Endothelial cell of umbilical vein (primary cell): Measurements from ENCODE around the gene SAMD7. TPM values are rescaled to one million over a fixed set of nuclear protein-coding genes. Genes with fewer than 3 reads are reported as not detected.

Experiments used
- BruUV-seq: library from RNA; stranded (reverse); fragments of 400-500 nt; replicated peaks from 2 replicates; lab custom pipeline; 2021; lab: Mats Ljungman, UMichigan
- CTCF ChIA-PET: fragments of 300-600, 350-600 bp; sonication (Branson Sonifier 250); formaldehyde crosslinking; loops from one replicate; lab custom pipeline; 2021; ENCODE audit warnings: antibody characterized with exemption, inconsistent platforms; lab: Charles Lee
- POLR2A ChIA-PET: fragments of 300-600, 350-600 bp; sonication (Branson Sonifier 250); formaldehyde crosslinking; loops from one replicate; lab custom pipeline; 2021; ENCODE audit warnings: antibody characterized with exemption, inconsistent platforms; lab: Charles Lee
- DNase-seq: peaks from one replicate; pipeline ENCODE4 v3.0.0-alpha.2; 2011; ENCODE audit warnings: low read depth, low spot score
- FAIRE-seq: peaks from 2 replicates; lab custom pipeline; 2011; peaks lifted over from hg19 to GRCh38; lab: Jason Lieb, UNC
- H2AFZ ChIP-seq: 2 replicates; pipeline ENCODE4 v1.6.0; 2012; ENCODE audit warnings: low read depth, low read length, control low read depth, inconsistent platforms
- H3K27ac ChIP-seq: 2 replicates; pipeline ENCODE4 v1.5.1; 2011; ENCODE audit warnings: low read depth, mild to moderate bottlenecking, control low read depth, low read length, moderate library complexity; ENCODE audit not compliant: insufficient read depth
- H3K27me3 ChIP-seq, 2 experiments: 2 replicates each; pipeline versions ENCODE4 v1.6.0 to v1.6.1; 2011; ENCODE audit warnings: low read length in 2 of 2, mixed read lengths in 1 of 2; ENCODE audit not compliant: control insufficient read depth in 2 of 2, insufficient read depth in 2 of 2
- H3K36me3 ChIP-seq, 2 experiments: 2 replicates in 1 of 2; 3 replicates in 1 of 2; pipeline ENCODE4 v1.5.1; 2011; ENCODE audit warnings: low read length in 2 of 2, mild to moderate bottlenecking in 1 of 2, moderate library complexity in 1 of 2; ENCODE audit not compliant: control insufficient read depth in 2 of 2, insufficient read depth in 2 of 2; ENCODE audit errors: extremely low read depth in 1 of 2
- H3K4me1 ChIP-seq: 3 replicates; pipeline ENCODE4 v1.5.1; 2011; ENCODE audit warnings: mild to moderate bottlenecking, low read length; ENCODE audit not compliant: control insufficient read depth, insufficient read depth; ENCODE audit errors: extremely low read depth
- H3K4me2 ChIP-seq: 2 replicates; pipeline ENCODE4 v1.6.1; 2011; ENCODE audit warnings: low read length, control low read depth, mixed read lengths; ENCODE audit not compliant: insufficient read depth
- H3K4me3 ChIP-seq, 3 experiments: fragments of 200-600 bp in 1 of 3; sonication (generic), shearing (Covaris generic) in 1 of 3; replicated peaks in 1 of 3; 2 replicates each; pipeline ENCODE4 v1.5.1; 2011 to 2016; ENCODE audit warnings: control low read depth in 3 of 3, low read length in 3 of 3, mild to moderate bottlenecking in 2 of 3, inconsistent platforms in 1 of 3, low read depth in 1 of 3, moderate library complexity in 1 of 3; ENCODE audit not compliant: insufficient read depth in 1 of 3
- H3K79me2 ChIP-seq: 2 replicates; pipeline ENCODE4 v1.6.0; 2012; ENCODE audit warnings: low read length, inconsistent platforms; ENCODE audit not compliant: control insufficient read depth, insufficient read depth
- H3K9ac ChIP-seq: replicated peaks from 2 replicates; pipeline ENCODE3; 2011; ENCODE audit warnings: low read length, control low read depth; ENCODE audit not compliant: insufficient read depth; ENCODE audit errors: extremely low read depth
- H3K9me1 ChIP-seq: replicated peaks from 3 replicates; pipeline ENCODE4 v1.6.0; 2011; ENCODE audit warnings: mild to moderate bottlenecking, low read length; ENCODE audit not compliant: control insufficient read depth, insufficient read depth; ENCODE audit errors: extremely low read depth
- H3K9me3 ChIP-seq: replicated peaks from 2 replicates; pipeline ENCODE4 v1.5.1; 2012; ENCODE audit warnings: low read length, inconsistent platforms; ENCODE audit not compliant: control insufficient read depth, insufficient read depth
- H4K20me1 ChIP-seq: replicated peaks from 2 replicates; pipeline ENCODE3; 2011; ENCODE audit warnings: mild to moderate bottlenecking, low read length; ENCODE audit not compliant: control insufficient read depth, insufficient read depth; ENCODE audit errors: extremely low read depth
- EZH2 ChIP-seq: IDR thresholded peaks from 2 replicates; pipeline ENCODE4 v1.6.1; 2012; ENCODE audit warnings: borderline replicate concordance, low read depth, mild to moderate bottlenecking, moderate library complexity, low read length, inconsistent platforms; ENCODE audit not compliant: severe bottlenecking
- FOS ChIP-seq: IDR thresholded peaks from 2 replicates; pipeline ENCODE4 v1.6.1; 2011; ENCODE audit warnings: mild to moderate bottlenecking, low read length, moderate library complexity, borderline replicate concordance; ENCODE audit not compliant: insufficient read depth
- GATA2 ChIP-seq: IDR thresholded peaks from 2 replicates; pipeline ENCODE4 v1.7.0; 2011; ENCODE audit warnings: low read depth, mild to moderate bottlenecking, moderate library complexity, mixed read lengths, low read length; ENCODE audit not compliant: insufficient read length, insufficient read depth
- JUN ChIP-seq: IDR thresholded peaks from 2 replicates; pipeline ENCODE4 v1.6.1; 2011; ENCODE audit warnings: borderline replicate concordance, low read depth; ENCODE audit not compliant: insufficient read length, insufficient read depth
- MYC ChIP-seq: IDR thresholded peaks from one replicate; pipeline ENCODE4 v1.6.1; 2011; ENCODE audit warnings: mild to moderate bottlenecking, low read depth, low read length
- POLR2A ChIP-seq: IDR thresholded peaks from 2 replicates; pipeline ENCODE4 v1.6.1; 2012; ENCODE audit warnings: low read depth, mild to moderate bottlenecking, control low read depth, low read length
- POLR2AphosphoS5 ChIP-seq: IDR thresholded peaks from 2 replicates; pipeline ENCODE4 v1.6.1; 2012; ENCODE audit warnings: low read depth, mild to moderate bottlenecking, control low read depth, low read length, moderate library complexity; ENCODE audit not compliant: insufficient read depth
- dilution Hi-C: fragments of 300-500 bp; cut with MboI; formaldehyde crosslinking; loops from one replicate; pipeline ENCODE4 v1.15.0; 2019; ENCODE audit warnings: low sequenced_read_pairs; ENCODE audit not compliant: extremely low pct_ligation_motif_present
- intact Hi-C: fragments of 100-400 bp; cut with micrococcal nuclease; formaldehyde crosslinking; loops from one replicate; pipeline ENCODE4 v1.10.0; 2022
- polyA plus RNA-seq, 4 experiments: library from polyadenylated mRNA; depleted of rRNA in 3 of 4; stranded (reverse) in 3 of 4; unstranded in 1 of 4; fragments of >200 nt; gene quantifications; 2 replicates each; pipeline versions ENCODE4 v1.2.1 to v1.2.3, GENCODE V29; 2011 to 2012; ENCODE audit warnings: missing spikeins in 1 of 4
- total RNA-seq: library from RNA; stranded (reverse); gene quantifications from 2 replicates; pipeline ENCODE4 v1.2.3, GENCODE V29; 2021
- TF ChIP-seq, protein P1 (sequence below): IDR thresholded peaks from 2 replicates; pipeline ENCODE4 v1.6.1; 2011; ENCODE audit not compliant: insufficient read depth, insufficient read length
- TF ChIP-seq, protein P2 (sequence below), 2 donors: IDR thresholded peaks; 1 replicate in 1 of 2; 2 replicates in 1 of 2; pipeline ENCODE4 v1.5.1; 2011; ENCODE audit warnings: low read length in 2 of 2, mild to moderate bottlenecking in 2 of 2, moderate library complexity in 2 of 2, control low read depth in 1 of 2, inconsistent platforms in 1 of 2, low read depth in 1 of 2; ENCODE audit not compliant: insufficient read depth in 1 of 2; ENCODE audit errors: extremely low read depth in 1 of 2

SAMD7 gene
- total and polyA plus RNA-seq, 2 donors (not counting 3 experiments of a cell fraction or from before 2014, with no cell fraction given) = not detected

DNA sequence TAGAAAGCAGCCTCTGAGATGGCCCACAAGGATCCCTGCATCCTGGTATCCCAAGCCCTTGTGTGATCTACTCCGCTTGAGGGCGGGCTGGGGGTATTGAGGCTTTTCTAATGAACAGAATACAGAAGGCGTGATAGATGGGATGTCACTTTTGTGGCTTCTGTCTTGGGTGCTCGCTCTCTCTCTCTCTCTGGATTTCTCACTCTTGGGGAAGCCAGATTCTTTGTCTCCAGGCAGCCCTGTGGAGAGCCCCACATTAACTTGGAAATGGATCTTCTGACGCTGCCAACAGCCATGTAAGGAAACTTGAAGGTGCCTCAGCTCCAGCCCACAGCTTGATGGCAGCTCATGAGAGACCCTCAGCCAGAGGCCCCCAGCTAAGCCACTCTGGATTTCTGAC, 28.4 kb downstream of the SAMD7 start:
- Histone ChIP-seq H3K27ac (no peak overlapping the region), H3K9me3 (no peaks in the 10 kb centered on the region), H3K4me2 (no peak overlapping the region), H3K9me1 (no peaks in the 10 kb centered on the region), H3K36me3 (no peaks in the 10 kb centered on the region), H3K4me3 (no peak overlapping the region), H4K20me1 (no peaks in the 10 kb centered on the region), H3K4me1 (no peaks in the 10 kb centered on the region), H2AFZ (no peak overlapping the region), H3K27me3 (peaks cover 13 to 22% of the 10 kb centered on the region in 2 experiments), H3K79me2 (no peaks in the 10 kb centered on the region), H3K9ac (no peak overlapping the region)
- no peak for TF ChIP-seq FOS
- TF ChIP-seq, protein P1, sequence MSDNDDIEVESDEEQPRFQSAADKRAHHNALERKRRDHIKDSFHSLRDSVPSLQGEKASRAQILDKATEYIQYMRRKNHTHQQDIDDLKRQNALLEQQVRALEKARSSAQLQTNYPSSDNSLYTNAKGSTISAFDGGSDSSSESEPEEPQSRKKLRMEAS = no peak
- TF ChIP-seq GATA2 = no peak
- no peak for TF ChIP-seq POLR2A
- TF ChIP-seq JUN = no peak
- TF ChIP-seq EZH2 = no peak
- no peak for TF ChIP-seq MYC
- TF ChIP-seq, protein P2, sequence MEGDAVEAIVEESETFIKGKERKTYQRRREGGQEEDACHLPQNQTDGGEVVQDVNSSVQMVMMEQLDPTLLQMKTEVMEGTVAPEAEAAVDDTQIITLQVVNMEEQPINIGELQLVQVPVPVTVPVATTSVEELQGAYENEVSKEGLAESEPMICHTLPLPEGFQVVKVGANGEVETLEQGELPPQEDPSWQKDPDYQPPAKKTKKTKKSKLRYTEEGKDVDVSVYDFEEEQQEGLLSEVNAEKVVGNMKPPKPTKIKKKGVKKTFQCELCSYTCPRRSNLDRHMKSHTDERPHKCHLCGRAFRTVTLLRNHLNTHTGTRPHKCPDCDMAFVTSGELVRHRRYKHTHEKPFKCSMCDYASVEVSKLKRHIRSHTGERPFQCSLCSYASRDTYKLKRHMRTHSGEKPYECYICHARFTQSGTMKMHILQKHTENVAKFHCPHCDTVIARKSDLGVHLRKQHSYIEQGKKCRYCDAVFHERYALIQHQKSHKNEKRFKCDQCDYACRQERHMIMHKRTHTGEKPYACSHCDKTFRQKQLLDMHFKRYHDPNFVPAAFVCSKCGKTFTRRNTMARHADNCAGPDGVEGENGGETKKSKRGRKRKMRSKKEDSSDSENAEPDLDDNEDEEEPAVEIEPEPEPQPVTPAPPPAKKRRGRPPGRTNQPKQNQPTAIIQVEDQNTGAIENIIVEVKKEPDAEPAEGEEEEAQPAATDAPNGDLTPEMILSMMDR (IDR thresholded peaks at IDR 0.05; ENCODE audit: extremely low read depth in 1 of 2, insufficient read depth in 1 of 2, low read depth in 1 of 2, low read length in 2 of 2) = no peak
- no peak for TF ChIP-seq POLR2AphosphoS5
- POLR2A ChIA-PET = no interaction called here
- intact Hi-C loops (no loop called here), dilution Hi-C loops (no loop called here)
- DNase-seq (no peak), FAIRE-seq (no peak)
- CTCF ChIA-PET = no interaction called here
- no TSS peak for BruUV-seq
